ENCODE results near the gene FCHSD2.

Gene FCHSD2

DNA sequence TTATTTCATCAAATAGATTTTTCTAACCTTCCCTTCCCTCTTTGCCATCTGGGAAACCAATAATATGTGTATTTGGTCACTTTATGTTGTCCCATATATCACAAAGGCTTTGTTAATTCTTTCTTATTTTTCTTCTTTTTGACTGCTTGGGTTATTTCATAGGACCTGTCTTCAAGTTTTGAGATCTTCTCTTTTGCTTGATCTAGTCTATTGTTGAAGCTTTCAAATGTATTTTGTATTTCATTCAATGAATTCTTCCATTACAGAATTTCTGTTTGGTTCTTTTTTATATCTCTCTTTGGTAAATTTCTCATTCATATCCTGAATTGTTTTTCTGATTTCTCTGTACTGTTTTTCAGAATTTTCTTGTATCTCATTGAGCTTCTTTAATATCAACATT, 132.1 kb downstream of the FCHSD2 start (continued):
- TF ChIP-seq ZNF629 (tag by site-specific recombination; IDR thresholded peaks at IDR 0.05): no peak
- TF ChIP-seq MEIS1 (CRISPR knock-in tag; IDR thresholded peaks at IDR 0.05; ENCODE audit: borderline replicate concordance): no peak
- no peak for TF ChIP-seq KLF10 (tag by site-specific recombination; IDR thresholded peaks at IDR 0.05)
- no peak for TF ChIP-seq ZNF350 (tag by site-specific recombination; IDR thresholded peaks at IDR 0.05)
- TF ChIP-seq ZNF704 (tag by site-specific recombination; IDR thresholded peaks at IDR 0.05): no peak
- no peak for TF ChIP-seq ZNF621 (tag by site-specific recombination; IDR thresholded peaks at IDR 0.05)
- TF ChIP-seq ZNF23 (tag by site-specific recombination; IDR thresholded peaks at IDR 0.05; ENCODE audit: borderline replicate concordance): no peak
- TF ChIP-seq ZSCAN16 (tag by site-specific recombination; IDR thresholded peaks at IDR 0.05): no peak
- no peak for TF ChIP-seq ZFHX2 (tag by site-specific recombination; conservative IDR thresholded peaks at IDR 0.05)

DNA sequence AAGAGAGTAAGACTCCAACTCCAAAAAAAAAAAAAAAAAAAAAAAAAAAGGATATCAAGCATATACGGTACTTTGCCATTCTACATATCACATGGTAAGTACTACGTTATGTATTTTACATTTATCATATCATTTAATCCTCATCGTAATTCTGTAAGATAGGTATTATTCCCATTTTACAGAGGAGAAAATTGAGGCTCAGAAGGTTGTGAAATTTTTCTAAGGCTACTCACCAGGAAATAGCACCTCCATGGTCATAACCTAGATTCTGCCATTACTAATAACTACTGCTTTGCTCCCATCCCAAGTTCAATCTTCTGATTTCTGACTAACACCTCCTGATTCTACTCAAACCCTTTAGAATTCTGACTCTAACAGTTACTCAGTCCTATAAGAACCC, 138.0 kb downstream of the FCHSD2 start:
- CTCF ChIA-PET: no interaction called here
- POLR2A ChIA-PET: no interaction called here

GRCh38 chr11:73003088-73003487, 139.0 kb downstream of the FCHSD2 start:
- no peak overlapping the region for H3K27ac ChIP-seq (ENCODE audit: extremely low read depth, low read depth, low read length)

More for the DNA sequence above, 138.0 kb downstream of the FCHSD2 start:
- H3K9me3 ChIP-seq (ENCODE audit: control insufficient read depth, insufficient read depth, low read depth, low read length): no peaks in the 10 kb centered on the region
- no peak for TF ChIP-seq ZNF645 (tag by site-specific recombination; IDR thresholded peaks at IDR 0.05)
- TF ChIP-seq ZNF621 (tag by site-specific recombination; IDR thresholded peaks at IDR 0.05): no peak
- TF ChIP-seq HOXD13 (CRISPR knock-in tag; IDR thresholded peaks at IDR 0.05; ENCODE audit: borderline replicate concordance): no peak
- TF ChIP-seq, protein P1, sequence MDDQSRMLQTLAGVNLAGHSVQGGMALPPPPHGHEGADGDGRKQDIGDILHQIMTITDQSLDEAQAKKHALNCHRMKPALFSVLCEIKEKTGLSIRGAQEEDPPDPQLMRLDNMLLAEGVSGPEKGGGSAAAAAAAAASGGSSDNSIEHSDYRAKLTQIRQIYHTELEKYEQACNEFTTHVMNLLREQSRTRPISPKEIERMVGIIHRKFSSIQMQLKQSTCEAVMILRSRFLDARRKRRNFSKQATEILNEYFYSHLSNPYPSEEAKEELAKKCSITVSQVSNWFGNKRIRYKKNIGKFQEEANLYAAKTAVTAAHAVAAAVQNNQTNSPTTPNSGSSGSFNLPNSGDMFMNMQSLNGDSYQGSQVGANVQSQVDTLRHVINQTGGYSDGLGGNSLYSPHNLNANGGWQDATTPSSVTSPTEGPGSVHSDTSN (CRISPR knock-in tag; IDR thresholded peaks at IDR 0.05): no peak
- no peak overlapping the region for H3K27ac ChIP-seq (ENCODE audit: extremely low read depth, low read depth, low read length)
- H3K4me1 ChIP-seq (ENCODE audit: control insufficient read depth, insufficient read depth, low read length): no peaks in the 10 kb centered on the region
- no peaks in the 10 kb centered on the region for H3K36me3 ChIP-seq (ENCODE audit: control insufficient read depth in 2 of 2, insufficient read depth in 1 of 2, low read length in 2 of 2)
- H3K4me3 ChIP-seq (ENCODE audit: low read depth, low read length): no peak overlapping the region

More at GRCh38 chr11:73003088-73003487, 139.0 kb downstream of the FCHSD2 start:
- TF ChIP-seq, protein P1 (CRISPR knock-in tag; IDR thresholded peaks at IDR 0.05): no peak
- TF ChIP-seq KLF7 (tag by site-specific recombination; IDR thresholded peaks at IDR 0.05; ENCODE audit: borderline replicate concordance) (no peak), GFI1B (tag by site-specific recombination; IDR thresholded peaks at IDR 0.05) (no peak), ZNF777 (tag by site-specific recombination; IDR thresholded peaks at IDR 0.05; ENCODE audit: borderline replicate concordance) (no peak), ZNF10 (tag by site-specific recombination; IDR thresholded peaks at IDR 0.05) (no peak), GLI4 (tag by site-specific recombination; IDR thresholded peaks at IDR 0.05) (no peak), KLF17 (tag by site-specific recombination; IDR thresholded peaks at IDR 0.05) (no peak), ZNF473 (tag by site-specific recombination; IDR thresholded peaks at IDR 0.05) (no peak), SP7 (tag by site-specific recombination; IDR thresholded peaks at IDR 0.05) (no peak), ZNF707 (tag by site-specific recombination; IDR thresholded peaks at IDR 0.05) (no peak), ZNF426 (tag by site-specific recombination; IDR thresholded peaks at IDR 0.05) (no peak)
- TF ChIP-seq, protein P2, sequence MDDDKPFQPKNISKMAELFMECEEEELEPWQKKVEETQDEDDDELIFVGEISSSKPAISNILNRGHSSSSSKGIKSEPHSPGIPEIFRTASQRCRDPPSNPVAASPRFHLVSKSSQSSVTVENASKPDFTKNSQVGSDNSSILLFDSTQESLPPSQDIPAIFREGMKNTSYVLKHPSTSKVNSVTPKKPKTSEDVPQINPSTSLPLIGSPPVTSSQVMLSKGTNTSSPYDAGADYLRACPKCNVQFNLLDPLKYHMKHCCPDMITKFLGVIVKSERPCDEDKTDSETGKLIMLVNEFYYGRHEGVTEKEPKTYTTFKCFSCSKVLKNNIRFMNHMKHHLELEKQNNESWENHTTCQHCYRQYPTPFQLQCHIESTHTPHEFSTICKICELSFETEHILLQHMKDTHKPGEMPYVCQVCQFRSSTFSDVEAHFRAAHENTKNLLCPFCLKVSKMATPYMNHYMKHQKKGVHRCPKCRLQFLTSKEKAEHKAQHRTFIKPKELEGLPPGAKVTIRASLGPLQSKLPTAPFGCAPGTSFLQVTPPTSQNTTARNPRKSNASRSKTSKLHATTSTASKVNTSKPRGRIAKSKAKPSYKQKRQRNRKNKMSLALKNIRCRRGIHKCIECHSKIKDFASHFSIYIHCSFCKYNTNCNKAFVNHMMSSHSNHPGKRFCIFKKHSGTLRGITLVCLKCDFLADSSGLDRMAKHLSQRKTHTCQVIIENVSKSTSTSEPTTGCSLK (tag by site-specific recombination; IDR thresholded peaks at IDR 0.05): no peak
- no peaks in the 10 kb centered on the region for H3K4me1 ChIP-seq (ENCODE audit: control insufficient read depth, insufficient read depth, low read length)
- H3K4me3 ChIP-seq (ENCODE audit: low read depth, low read length): no peak overlapping the region
- H3K9me3 ChIP-seq (ENCODE audit: control insufficient read depth, insufficient read depth, low read depth, low read length): no peaks in the 10 kb centered on the region
- POLR2A ChIA-PET: no interaction called here
- CTCF ChIA-PET: no interaction called here
- H3K36me3 ChIP-seq (ENCODE audit: control insufficient read depth in 2 of 2, insufficient read depth in 1 of 2, low read length in 2 of 2): no peaks in the 10 kb centered on the region

Data from HEK293 (cell line).